Measurements from ENCODE around the gene HIF3A.

- TF ChIP-seq CTCF (IDR thresholded peaks at IDR 0.05; ENCODE audit: low read length) (no peak), EZH2phosphoT487 (IDR thresholded peaks at IDR 0.05; ENCODE audit: low read length) (no peak), EZH2 (optimal IDR thresholded peaks at IDR 0.05; ENCODE audit: low read depth, low read length) (no peak)
Observed at GRCh38 chr19:46364359-46364758, 67.5 kb downstream of the HIF3A start.
